H54 (cell line): ENCODE measurements around the gene CEP57L1.
A peak's percentile ranks its signal among the peaks of the same experiment; 100 is the strongest.

Experiments
- DNase-seq: peaks from one replicate; pipeline ENCODE4 v3.0.0; 2011; ENCODE audit warnings: low spot score, mixed read lengths; ENCODE audit not compliant: insufficient read length
- FAIRE-seq: peaks from 3 replicates; lab custom pipeline; 2011; peaks lifted over from hg19 to GRCh38; lab: Jason Lieb, UNC
- POLR2A ChIP-seq: IDR thresholded peaks from 2 replicates; pipeline ENCODE4 v1.6.1; 2011; ENCODE audit warnings: low read depth, mild to moderate bottlenecking, low read length

Gene CEP57L1

DNA sequence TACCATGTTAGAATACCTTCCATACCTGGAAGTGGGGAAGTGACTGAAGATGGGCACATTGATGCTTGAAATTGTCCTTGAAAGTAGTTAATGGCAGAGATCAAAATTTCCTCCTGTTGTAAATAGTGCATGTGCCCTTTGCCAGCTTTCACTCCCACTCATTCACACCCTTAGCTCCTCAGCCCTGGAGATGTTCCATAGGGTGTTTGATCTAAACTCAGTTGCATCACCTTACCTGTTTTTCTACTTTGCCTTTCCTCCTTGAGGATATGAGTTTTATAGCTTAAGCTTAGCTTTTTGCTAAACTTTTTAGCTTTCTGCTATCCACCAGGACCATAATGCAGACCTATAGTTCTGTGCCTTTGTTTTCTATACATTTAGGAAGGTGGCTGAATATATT lies 69.0 kb downstream of the CEP57L1 start:
- no peak for DNase-seq
- FAIRE-seq = no peak
- no peak for TF ChIP-seq POLR2A

DNA sequence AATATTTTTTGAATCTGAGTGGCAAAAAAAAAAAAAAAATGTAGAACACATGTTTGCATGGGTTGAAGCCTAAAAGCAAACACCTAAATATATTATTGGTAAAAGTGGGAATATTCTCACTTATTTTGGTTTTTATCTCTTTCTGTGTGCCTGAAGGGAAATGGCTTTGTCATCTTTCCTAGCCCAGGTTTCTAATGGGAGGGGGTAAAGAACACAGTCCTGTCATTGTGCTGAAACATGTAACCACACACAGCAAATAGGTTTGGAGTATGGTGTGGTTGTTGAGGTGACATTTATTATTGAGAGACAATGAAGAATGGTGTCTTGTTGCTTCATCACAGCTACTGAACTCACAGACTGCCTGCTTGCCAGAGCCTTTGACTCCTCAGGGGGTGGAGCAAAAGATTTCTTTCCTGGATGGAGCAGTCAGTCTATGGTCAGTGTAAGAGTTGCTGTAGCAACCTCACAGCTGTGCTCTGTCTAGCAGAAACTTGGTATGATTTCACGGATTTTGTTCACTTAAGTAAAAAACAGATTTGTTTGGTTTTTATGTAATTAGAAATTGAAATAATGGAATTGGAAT lies 70.2 kb downstream of the CEP57L1 start:
- DNase-seq (no peak), FAIRE-seq (peak; percentile 43)
- no peak for TF ChIP-seq POLR2A

GRCh38 chr6:109166673-109167072 lies 71.4 kb downstream of the CEP57L1 start:
- FAIRE-seq (no peak), DNase-seq (no peak)
- no peak for TF ChIP-seq POLR2A

DNA sequence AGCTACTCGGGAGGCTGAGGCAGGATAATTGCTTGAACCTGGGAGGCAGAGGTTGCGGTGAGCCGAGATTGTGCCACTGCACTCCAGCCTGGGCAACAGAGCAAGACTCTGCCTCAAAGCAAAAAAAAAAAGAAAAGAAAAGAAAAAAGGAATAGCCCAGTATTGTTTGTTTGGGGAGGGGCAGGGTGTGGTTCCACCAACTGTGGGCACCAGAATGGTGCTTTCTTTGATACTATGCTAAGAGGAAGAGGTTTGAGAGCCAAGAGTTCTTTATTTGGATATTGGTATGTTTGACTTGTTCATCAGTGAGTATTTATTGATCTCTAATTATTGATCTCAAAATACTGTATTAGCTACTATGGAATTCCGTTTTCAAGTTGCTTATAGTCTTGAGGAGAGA lies 72.3 kb downstream of the CEP57L1 start:
- FAIRE-seq (no peak), DNase-seq (no peak)
- TF ChIP-seq POLR2A = no peak

- FAIRE-seq (no peak), DNase-seq (no peak)
- TF ChIP-seq POLR2A = no peak
Measured at GRCh38 chr6:109170333-109170732, 75.0 kb downstream of the CEP57L1 start.

GRCh38 chr6:109172101-109172746 lies 76.9 kb downstream of the CEP57L1 start:
- DNase-seq (no peak), FAIRE-seq (no peak)
- TF ChIP-seq POLR2A = no peak

GRCh38 chr6:109174916-109175315 lies 79.6 kb downstream of the CEP57L1 start:
- TF ChIP-seq POLR2A = no peak
- FAIRE-seq (no peak), DNase-seq (no peak)

DNA sequence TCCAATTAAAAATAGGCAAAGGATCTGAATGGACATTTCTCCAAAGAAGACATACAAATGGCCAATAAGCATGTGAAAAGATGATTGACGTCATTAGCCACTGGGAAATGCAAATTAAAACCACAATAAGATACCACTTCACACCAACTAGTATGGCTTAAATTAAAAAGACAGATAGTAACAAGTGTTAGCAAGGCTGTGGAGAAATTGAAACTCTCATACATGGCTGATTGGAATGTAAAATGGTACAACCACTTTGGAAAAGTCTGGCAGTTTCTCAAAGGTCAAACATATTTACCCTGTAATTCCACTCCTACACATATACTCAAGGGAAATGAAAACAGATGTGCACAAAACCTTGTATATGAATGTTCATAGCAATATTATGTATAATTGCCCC lies 83.6 kb downstream of the CEP57L1 start:
- no peak for DNase-seq
- no peak for TF ChIP-seq POLR2A
- FAIRE-seq = no peak

DNA sequence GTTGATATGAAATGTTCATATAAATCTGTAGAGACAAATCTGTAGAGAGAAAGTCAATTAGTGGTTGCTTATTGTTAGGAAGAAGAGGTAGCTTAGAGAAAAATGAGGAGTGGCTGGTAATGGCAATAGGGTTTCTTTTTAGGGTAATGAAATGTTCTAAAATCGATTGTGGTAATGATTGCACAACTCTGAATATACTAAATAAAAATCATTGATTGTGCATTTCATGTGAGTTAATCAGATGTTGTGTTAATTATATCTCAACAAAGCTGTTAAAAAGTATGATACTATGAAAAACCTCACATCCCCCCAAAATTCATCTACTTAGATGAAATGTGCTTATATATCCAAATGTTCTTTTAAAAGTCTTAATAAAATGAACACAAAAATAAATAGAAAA lies 84.2 kb downstream of the CEP57L1 start:
- DNase-seq (no peak), FAIRE-seq (no peak)
- TF ChIP-seq POLR2A = no peak

DNA sequence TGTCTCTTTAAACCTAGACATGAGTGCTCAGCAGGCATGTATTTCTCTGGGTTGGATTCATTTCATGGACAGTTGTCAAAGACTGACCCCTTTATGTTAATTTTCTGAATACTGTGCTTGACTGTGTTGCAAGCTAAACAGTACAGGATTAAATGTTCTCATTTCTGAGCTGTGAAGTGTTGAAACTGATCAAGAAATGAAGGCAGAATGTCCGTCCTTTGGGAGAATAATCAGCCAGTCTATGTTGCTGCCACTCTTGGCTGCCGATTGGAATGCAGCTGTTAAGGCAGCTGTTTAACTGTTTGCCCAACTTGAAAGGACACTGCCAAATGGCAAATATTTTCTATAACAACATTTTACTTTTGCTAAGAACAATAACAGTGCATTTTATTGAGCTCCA lies 87.3 kb downstream of the CEP57L1 start:
- no peak for FAIRE-seq
- no peak for TF ChIP-seq POLR2A
- no peak for DNase-seq

GRCh38 chr6:109183109-109183650 lies 87.9 kb downstream of the CEP57L1 start:
- no peak for FAIRE-seq
- DNase-seq = no peak

GRCh38 chr6:109184638-109185037 lies 89.3 kb downstream of the CEP57L1 start:
- FAIRE-seq (no peak), DNase-seq (no peak)
- TF ChIP-seq POLR2A = no peak

More at GRCh38 chr6:109183109-109183650, 87.9 kb downstream of the CEP57L1 start:
- TF ChIP-seq POLR2A = no peak

DNA sequence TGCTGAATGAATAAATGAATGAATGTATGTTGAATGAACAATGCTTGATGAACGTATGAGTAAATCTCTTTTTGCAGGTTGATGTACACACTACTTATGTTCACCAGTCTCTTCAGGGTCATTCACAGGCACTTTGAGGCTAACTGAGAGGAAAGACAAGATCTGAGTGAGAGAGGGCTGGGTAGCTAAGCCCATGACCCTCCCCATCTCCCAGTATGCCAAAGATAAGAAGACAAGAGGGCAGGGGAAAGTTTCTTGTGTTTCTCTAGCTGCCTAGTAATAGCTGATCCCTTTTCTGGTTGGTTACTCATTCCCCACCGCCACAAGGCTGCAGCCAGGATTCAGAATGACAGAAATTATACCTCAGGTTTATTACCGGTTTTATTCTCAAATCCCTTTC lies 90.7 kb downstream of the CEP57L1 start:
- no peak for FAIRE-seq

DNA sequence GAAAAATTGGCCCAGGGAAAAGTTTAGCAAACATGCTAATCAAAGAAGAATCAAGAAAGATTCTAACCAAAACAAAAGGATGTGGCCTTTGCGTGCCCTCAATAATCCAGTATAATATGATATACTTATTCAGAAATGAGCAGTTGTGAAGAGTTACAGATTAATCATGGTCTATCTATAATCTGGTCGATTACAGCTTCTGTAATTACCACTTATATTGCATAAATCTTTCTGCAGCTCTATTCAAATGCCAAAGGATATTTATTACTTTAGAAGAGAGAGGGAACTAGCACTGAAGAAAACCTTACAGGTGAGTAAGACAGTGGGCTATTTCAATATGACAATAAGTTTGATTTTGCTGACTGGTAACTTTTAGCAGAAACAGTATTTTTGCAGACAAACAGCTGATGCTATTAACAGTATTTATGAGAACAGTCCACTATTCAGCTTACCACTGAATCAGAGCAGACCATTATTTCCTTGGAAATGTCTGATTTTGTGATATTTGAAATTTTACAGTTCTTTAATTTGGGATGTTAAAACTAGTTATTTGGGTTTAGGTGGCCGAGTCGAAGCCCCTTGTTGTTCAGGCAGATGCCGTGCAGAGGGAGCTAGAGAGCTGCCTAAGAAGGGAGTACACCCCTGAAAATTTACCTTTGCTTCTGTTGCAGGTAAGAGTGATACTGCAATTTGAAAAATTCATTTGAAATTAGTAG lies 92.2 kb downstream of the CEP57L1 start:
- DNase-seq = no peak
- no peak for TF ChIP-seq POLR2A
- FAIRE-seq = no peak

More for the DNA sequence above, 90.7 kb downstream of the CEP57L1 start:
- TF ChIP-seq POLR2A = no peak
- DNase-seq = no peak
